Neural progenitor cell (in vitro differentiated cells): Measurements from ENCODE around the gene GREM2. TPM values are rescaled to one million over a fixed set of nuclear protein-coding genes. Genes with fewer than 3 reads are reported as not detected.

Experiments used
- DNase-seq: peaks from one replicate; pipeline ENCODE4 v3.0.0-alpha.2; 2016; ENCODE audit warnings: low spot score
- H2AFZ ChIP-seq: fragments of 200-600 bp; sonication (generic); replicated peaks from 2 replicates; pipeline ENCODE4 v1.6.1; 2016; ENCODE audit warnings: antibody characterized with exemption
- H3F3A ChIP-seq: fragments of 200-600 bp; sonication (generic); 2 replicates; pipeline ENCODE4 v1.6.1; 2016; ENCODE audit warnings: antibody characterized with exemption, low read depth
- H3K27ac ChIP-seq: fragments of 200-600 bp; sonication (generic); 2 replicates; pipeline ENCODE4 v1.5.1; 2016; ENCODE audit warnings: mild to moderate bottlenecking
- H3K27me3 ChIP-seq: fragments of 200-600 bp; sonication (generic); 2 replicates; pipeline ENCODE4 v1.6.1; 2016; ENCODE audit warnings: mild to moderate bottlenecking, moderate library complexity
- H3K36me3 ChIP-seq: fragments of 200-600 bp; sonication (generic); 2 replicates; pipeline ENCODE4 v1.5.1; 2016
- H3K4me1 ChIP-seq: fragments of 200-600 bp; sonication (generic); 2 replicates; pipeline ENCODE4 v1.6.1; 2016; ENCODE audit warnings: mixed run types
- H3K4me2 ChIP-seq: fragments of 200-600 bp; sonication (generic); 2 replicates; pipeline ENCODE4 v1.6.1; 2016
- H3K4me3 ChIP-seq: fragments of 200-600 bp; sonication (generic); 2 replicates; pipeline ENCODE4 v1.5.1; 2016
- H3K79me2 ChIP-seq: fragments of 200-600 bp; sonication (generic); 2 replicates; pipeline ENCODE4 v1.6.1; 2016; ENCODE audit warnings: low read depth
- H3K9ac ChIP-seq: fragments of 200-600 bp; sonication (generic); 2 replicates; pipeline ENCODE4 v1.6.1; 2016
- H3K9me3 ChIP-seq: fragments of 200-600 bp; sonication (generic); 2 replicates; pipeline ENCODE4 v1.5.1; 2016; ENCODE audit warnings: low read depth
- H4K20me1 ChIP-seq: fragments of 200-600 bp; sonication (generic); 2 replicates; pipeline ENCODE4 v1.6.1; 2016; ENCODE audit warnings: low read depth
- H3K27ac Mint-ChIP-seq: 3 replicates; pipeline ENCODE4 v1.8.0; 2021; ENCODE audit warnings: mixed read lengths
- H3K27me3 Mint-ChIP-seq: 2 replicates; pipeline ENCODE4 v1.8.0; 2022; ENCODE audit warnings: low read depth, mild to moderate bottlenecking, inconsistent platforms, moderate library complexity, mixed read lengths; ENCODE audit not compliant: insufficient read depth
- H3K36me3 Mint-ChIP-seq: 3 replicates; pipeline ENCODE4 v1.8.0; 2021; ENCODE audit warnings: mixed read lengths
- H3K4me1 Mint-ChIP-seq: 3 replicates; pipeline ENCODE4 v1.8.0; 2021; ENCODE audit warnings: mixed read lengths
- H3K4me3 Mint-ChIP-seq: 3 replicates; pipeline ENCODE4 v1.8.0; 2021; ENCODE audit warnings: mild to moderate bottlenecking, moderate library complexity, mixed read lengths
- H3K9me3 Mint-ChIP-seq: 3 replicates; pipeline ENCODE4 v1.8.0; 2020; ENCODE audit warnings: mixed read lengths
- EZH2 ChIP-seq: fragments of 200-600 bp; sonication (generic); IDR thresholded peaks from 2 replicates; pipeline ENCODE4 v1.6.1; 2017; ENCODE audit warnings: antibody characterized with exemption, mild to moderate bottlenecking, moderate library complexity
- EZH2phosphoT487 ChIP-seq: fragments of 200-600 bp; sonication (generic); IDR thresholded peaks from 2 replicates; pipeline ENCODE4 v1.6.1; 2017; ENCODE audit warnings: antibody characterized with exemption
- total RNA-seq: library from RNA; depleted of rRNA; stranded (reverse); fragments of >200 nt; gene quantifications from 2 replicates; pipeline ENCODE4 v1.2.3, GENCODE V29; 2015; ENCODE audit warnings: low replicate concordance
- TF ChIP-seq, protein P1 (sequence below): fragments of 200-600 bp; sonication (generic); IDR thresholded peaks from 2 replicates; pipeline ENCODE4 v1.5.1; 2017; ENCODE audit warnings: antibody characterized with exemption, mild to moderate bottlenecking

Gene GREM2
- total RNA-seq, 1 donor from 2014 or later = not detected

- Mint-ChIP-seq H3K36me3 (no peaks in the 10 kb centered on the region), H3K27me3 (peaks cover 5% of the 10 kb centered on the region), H3K9me3 (peaks cover 7% of the 10 kb centered on the region), H3K4me1 (no peaks in the 10 kb centered on the region), H3K4me3 (peak overlapping the region; percentile 68), H3K27ac (no peak overlapping the region)
- no peaks in the 10 kb centered on the region for H3K79me2 ChIP-seq
- H2AFZ ChIP-seq = peak overlapping the region; percentile 89
- no peaks in the 10 kb centered on the region for H3F3A ChIP-seq
- no peaks in the 10 kb centered on the region for H3K4me1 ChIP-seq
- peak overlapping the region; percentile 42 for H3K4me3 ChIP-seq
- H4K20me1 ChIP-seq = no peaks in the 10 kb centered on the region
- no peak overlapping the region for H3K27ac ChIP-seq
- no peak overlapping the region for H3K9ac ChIP-seq
- TF ChIP-seq, protein P1, sequence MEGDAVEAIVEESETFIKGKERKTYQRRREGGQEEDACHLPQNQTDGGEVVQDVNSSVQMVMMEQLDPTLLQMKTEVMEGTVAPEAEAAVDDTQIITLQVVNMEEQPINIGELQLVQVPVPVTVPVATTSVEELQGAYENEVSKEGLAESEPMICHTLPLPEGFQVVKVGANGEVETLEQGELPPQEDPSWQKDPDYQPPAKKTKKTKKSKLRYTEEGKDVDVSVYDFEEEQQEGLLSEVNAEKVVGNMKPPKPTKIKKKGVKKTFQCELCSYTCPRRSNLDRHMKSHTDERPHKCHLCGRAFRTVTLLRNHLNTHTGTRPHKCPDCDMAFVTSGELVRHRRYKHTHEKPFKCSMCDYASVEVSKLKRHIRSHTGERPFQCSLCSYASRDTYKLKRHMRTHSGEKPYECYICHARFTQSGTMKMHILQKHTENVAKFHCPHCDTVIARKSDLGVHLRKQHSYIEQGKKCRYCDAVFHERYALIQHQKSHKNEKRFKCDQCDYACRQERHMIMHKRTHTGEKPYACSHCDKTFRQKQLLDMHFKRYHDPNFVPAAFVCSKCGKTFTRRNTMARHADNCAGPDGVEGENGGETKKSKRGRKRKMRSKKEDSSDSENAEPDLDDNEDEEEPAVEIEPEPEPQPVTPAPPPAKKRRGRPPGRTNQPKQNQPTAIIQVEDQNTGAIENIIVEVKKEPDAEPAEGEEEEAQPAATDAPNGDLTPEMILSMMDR = peak; percentile 55
- TF ChIP-seq EZH2 (no peak), EZH2phosphoT487 (no peak)
- H3K4me2 ChIP-seq = peak overlapping the region; percentile 77
- peak; percentile 80 for DNase-seq
- no peaks in the 10 kb centered on the region for H3K36me3 ChIP-seq
- H3K9me3 ChIP-seq = no peaks in the 10 kb centered on the region
- H3K27me3 ChIP-seq = peaks cover 32% of the 10 kb centered on the region
These were observed 119.0 kb downstream of the GREM2 start for GRCh38 chr1:240492832-240493440.

- H3K36me3 Mint-ChIP-seq = no peaks in the 10 kb centered on the region
- no peaks in the 10 kb centered on the region for H3K4me1 ChIP-seq
- H3K4me3 ChIP-seq = no peak overlapping the region
- no peaks in the 10 kb centered on the region for H4K20me1 ChIP-seq
- peaks cover 32% of the 10 kb centered on the region for H3K27me3 ChIP-seq
- no peak for TF ChIP-seq EZH2phosphoT487
- TF ChIP-seq, protein P1 = no peak
- TF ChIP-seq EZH2 = no peak
- no peaks in the 10 kb centered on the region for H3K4me1 Mint-ChIP-seq
- no peaks in the 10 kb centered on the region for H3K79me2 ChIP-seq
- H3K4me2 ChIP-seq = no peak overlapping the region
- H2AFZ ChIP-seq = no peak overlapping the region
- no peak overlapping the region for H3K27ac ChIP-seq
- H3K9me3 ChIP-seq = no peaks in the 10 kb centered on the region
- H3F3A ChIP-seq = no peaks in the 10 kb centered on the region
- peaks cover 7% of the 10 kb centered on the region for H3K9me3 Mint-ChIP-seq
- H3K27ac Mint-ChIP-seq = no peak overlapping the region
- no peak for DNase-seq
- no peak overlapping the region for H3K4me3 Mint-ChIP-seq
- H3K27me3 Mint-ChIP-seq = peaks cover 8% of the 10 kb centered on the region
- no peaks in the 10 kb centered on the region for H3K36me3 ChIP-seq
- H3K9ac ChIP-seq = no peak overlapping the region
These were observed 120.2 kb downstream of the GREM2 start for GRCh38 chr1:240491796-240492195.

- no peaks in the 10 kb centered on the region for H3K4me1 Mint-ChIP-seq
- H2AFZ ChIP-seq = no peak overlapping the region
- no peaks in the 10 kb centered on the region for H4K20me1 ChIP-seq
- no peaks in the 10 kb centered on the region for H3K9me3 ChIP-seq
- no peaks in the 10 kb centered on the region for H3K36me3 ChIP-seq
- no peak overlapping the region for H3K27ac ChIP-seq
- TF ChIP-seq, protein P1 = no peak
- TF ChIP-seq EZH2phosphoT487 (no peak), EZH2 (no peak)
- H3K9ac ChIP-seq = no peak overlapping the region
- H3K4me3 Mint-ChIP-seq = no peak overlapping the region
- peaks cover 7% of the 10 kb centered on the region for H3K9me3 Mint-ChIP-seq
- H3K36me3 Mint-ChIP-seq = no peaks in the 10 kb centered on the region
- H3K27me3 Mint-ChIP-seq = peaks cover 6% of the 10 kb centered on the region
- H3K27ac Mint-ChIP-seq = no peak overlapping the region
- no peaks in the 10 kb centered on the region for H3K4me1 ChIP-seq
- H3K4me2 ChIP-seq = no peak overlapping the region
- no peak overlapping the region for H3K4me3 ChIP-seq
- H3K27me3 ChIP-seq = peaks cover 32% of the 10 kb centered on the region
- no peaks in the 10 kb centered on the region for H3K79me2 ChIP-seq
- H3F3A ChIP-seq = no peaks in the 10 kb centered on the region
- DNase-seq = no peak
These were observed 120.8 kb downstream of the GREM2 start for GRCh38 chr1:240491156-240491555.
